H1 (cell line): ENCODE data around the gene CEP250. TPM values are rescaled to one million over a fixed set of nuclear protein-coding genes. Genes with fewer than 3 reads are reported as not detected.

ENCODE experiments used
- CTCF ChIA-PET: fragments of 300-600 bp; sonication (Branson Sonifier 250); formaldehyde crosslinking; loops from one replicate; lab custom pipeline; 2021; ENCODE audit not compliant: partially characterized antibody; lab: Charles Lee
- POLR2A ChIA-PET: fragments of 300-600 bp; sonication (Branson Sonifier 250); formaldehyde crosslinking; loops from one replicate; lab custom pipeline; 2021; ENCODE audit warnings: inconsistent platforms; ENCODE audit not compliant: partially characterized antibody; lab: Charles Lee
- DNase-seq, 2 experiments: peaks; one replicate each; pipeline versions ENCODE4 v3.0.0 to v3.0.0-alpha.2; 2010 to 2022; ENCODE audit warnings: low spot score in 2 of 2, low read depth in 1 of 2, mixed read lengths in 1 of 2
- FAIRE-seq: peaks from 2 replicates; lab custom pipeline; 2011; peaks lifted over from hg19 to GRCh38; lab: Jason Lieb, UNC
- H2AFZ ChIP-seq: 2 replicates; pipeline ENCODE4 v1.8.1; 2012; ENCODE audit warnings: low read length, inconsistent platforms
- H2AK5ac ChIP-seq: 2 replicates; pipeline ENCODE4 v1.6.1; 2013; ENCODE audit warnings: low read depth, low read length
- H2BK120ac ChIP-seq: replicated peaks from 2 replicates; pipeline ENCODE3; 2013; ENCODE audit warnings: low read depth, low read length, inconsistent platforms
- H2BK12ac ChIP-seq: 2 replicates; pipeline ENCODE4 v1.6.1; 2013; ENCODE audit warnings: low read depth, low read length
- H2BK15ac ChIP-seq: 2 replicates; pipeline ENCODE4 v1.6.1; 2013; ENCODE audit warnings: low read length
- H2BK20ac ChIP-seq: 2 replicates; pipeline ENCODE4 v1.6.1; 2013; ENCODE audit warnings: low read length
- H2BK5ac ChIP-seq: 2 replicates; pipeline ENCODE4 v1.6.1; 2013; ENCODE audit warnings: low read depth, low read length
- H3K14ac ChIP-seq: 2 replicates; pipeline ENCODE4 v1.6.1; 2013; ENCODE audit warnings: inconsistent platforms; ENCODE audit not compliant: insufficient read length
- H3K18ac ChIP-seq: 2 replicates; pipeline ENCODE4 v1.6.1; 2013; ENCODE audit warnings: low read length; ENCODE audit errors: extremely low read depth
- H3K23ac ChIP-seq: 2 replicates; pipeline ENCODE4 v1.6.1; 2013; ENCODE audit warnings: inconsistent platforms; ENCODE audit not compliant: insufficient read length
- H3K23me2 ChIP-seq: 2 replicates; pipeline ENCODE4 v1.6.1; 2013; ENCODE audit warnings: low read depth, low read length
- H3K27ac ChIP-seq: 2 replicates; pipeline ENCODE4 v1.6.1; 2011; ENCODE audit warnings: low read depth, low read length, inconsistent platforms
- H3K27me3 ChIP-seq, 4 experiments: replicated peaks in 1 of 4; 1 replicate in 1 of 4; 2 replicates in 3 of 4; pipeline versions ENCODE4 v1.6.1 to v1.8.1; 2011 to 2013; ENCODE audit warnings: low read length in 3 of 4, mild to moderate bottlenecking in 3 of 4, inconsistent platforms in 2 of 4, mixed read lengths in 2 of 4, moderate library complexity in 1 of 4; ENCODE audit not compliant: control insufficient read depth in 3 of 4, insufficient read depth in 3 of 4; ENCODE audit errors: extremely low read depth in 1 of 4
- H3K36me3 ChIP-seq, 4 experiments: 2 replicates each; pipeline versions ENCODE4 v1.6.1 to v1.8.1; 2011 to 2013; ENCODE audit warnings: mild to moderate bottlenecking in 4 of 4, low read length in 3 of 4, moderate library complexity in 2 of 4, control low read depth in 1 of 4, inconsistent platforms in 1 of 4; ENCODE audit not compliant: insufficient read depth in 4 of 4, control insufficient read depth in 2 of 4
- H3K4ac ChIP-seq: replicated peaks from 2 replicates; pipeline ENCODE3; 2013; ENCODE audit warnings: low read length, low read depth, mixed read lengths, inconsistent platforms; ENCODE audit not compliant: insufficient read length
- H3K4me1 ChIP-seq, 4 experiments: replicated peaks in 1 of 4; 1 replicate in 1 of 4; 2 replicates in 3 of 4; pipeline versions ENCODE4 v1.6.1 to v1.8.1; 2011 to 2013; ENCODE audit warnings: low read length in 3 of 4, inconsistent platforms in 2 of 4, mixed read lengths in 1 of 4; ENCODE audit not compliant: insufficient read depth in 4 of 4, control insufficient read depth in 3 of 4
- H3K4me2 ChIP-seq, 2 experiments: 2 replicates each; pipeline versions ENCODE4 v1.6.1 to v1.8.1; 2011 to 2013; ENCODE audit warnings: low read depth in 2 of 2, low read length in 2 of 2, control low read depth in 1 of 2, inconsistent platforms in 1 of 2, mild to moderate bottlenecking in 1 of 2; ENCODE audit not compliant: insufficient read depth in 1 of 2
- H3K4me3 ChIP-seq, 4 experiments: fragments of 200-600, 300-600 bp in 1 of 4; sonication (generic), shearing (Covaris generic), sonication (Bioruptor Twin) in 1 of 4; 2 replicates each; pipeline versions ENCODE4 v1.5.1 to v1.8.1; 2011 to 2016; ENCODE audit warnings: low read length in 4 of 4, low read depth in 3 of 4, control low read depth in 2 of 4, inconsistent platforms in 2 of 4, mild to moderate bottlenecking in 2 of 4, mixed read lengths in 1 of 4, moderate library complexity in 1 of 4; ENCODE audit not compliant: insufficient read depth in 2 of 4; ENCODE audit errors: extremely low read depth in 1 of 4
- H3K56ac ChIP-seq: replicated peaks from 2 replicates; pipeline ENCODE3; 2013; ENCODE audit warnings: low read depth, mild to moderate bottlenecking, mixed read lengths, low read length, inconsistent platforms; ENCODE audit not compliant: insufficient read length
- H3K79me1 ChIP-seq: 2 replicates; pipeline ENCODE4 v1.6.1; 2013; ENCODE audit warnings: low read depth, low read length, control low read depth
- H3K79me2 ChIP-seq, 2 experiments: 2 replicates each; pipeline versions ENCODE4 v1.6.1 to v1.8.1; 2012 to 2013; ENCODE audit warnings: low read length in 2 of 2, mild to moderate bottlenecking in 2 of 2, inconsistent platforms in 1 of 2; ENCODE audit not compliant: insufficient read depth in 2 of 2, control insufficient read depth in 1 of 2
- H3K9ac ChIP-seq, 4 experiments: replicated peaks in 1 of 4; 1 replicate in 1 of 4; 2 replicates in 3 of 4; pipeline versions ENCODE4 v1.6.1 to v1.8.1; 2011 to 2013; ENCODE audit warnings: low read depth in 3 of 4, low read length in 3 of 4, control low read depth in 2 of 4, mild to moderate bottlenecking in 2 of 4, moderate library complexity in 2 of 4, inconsistent platforms in 1 of 4; ENCODE audit errors: extremely low read depth in 1 of 4
- H3K9me3 ChIP-seq, 2 experiments: 2 replicates each; pipeline versions ENCODE4 v1.6.1 to v1.8.1; 2012 to 2013; ENCODE audit warnings: mild to moderate bottlenecking in 2 of 2, moderate library complexity in 2 of 2, control low read depth in 1 of 2, inconsistent platforms in 1 of 2, low read depth in 1 of 2, low read length in 1 of 2, mixed read lengths in 1 of 2; ENCODE audit not compliant: insufficient read depth in 2 of 2
- H4K20me1 ChIP-seq, 2 experiments: replicated peaks in 1 of 2; 2 replicates each; pipeline versions ENCODE3 to v1.8.1; 2011 to 2013; ENCODE audit warnings: inconsistent platforms in 2 of 2, low read length in 2 of 2, mild to moderate bottlenecking in 1 of 2; ENCODE audit not compliant: insufficient read depth in 2 of 2, control insufficient read depth in 1 of 2
- H4K5ac ChIP-seq: 2 replicates; pipeline ENCODE4 v1.6.1; 2013; ENCODE audit warnings: low read length, low read depth, mixed read lengths, inconsistent platforms; ENCODE audit not compliant: insufficient read length
- H4K8ac ChIP-seq: 2 replicates; pipeline ENCODE4 v1.8.0; 2013; ENCODE audit warnings: mild to moderate bottlenecking, moderate library complexity, low read length, inconsistent platforms; ENCODE audit not compliant: insufficient read depth; ENCODE audit errors: extremely low read depth
- H4K91ac ChIP-seq: replicated peaks from 2 replicates; pipeline ENCODE3; 2013; ENCODE audit warnings: low read length, mixed read lengths, inconsistent platforms; ENCODE audit not compliant: insufficient read length
- HDAC6 ChIP-seq: IDR thresholded peaks from one replicate; pipeline ENCODE4 v1.7.1; 2012; ENCODE audit warnings: low read depth, mild to moderate bottlenecking, inconsistent platforms, low read length, moderate library complexity
- JUND ChIP-seq: IDR thresholded peaks from 2 replicates; pipeline ENCODE4 v1.6.1; 2011; ENCODE audit warnings: mild to moderate bottlenecking, improper control_type of control experiment, low read length
- WGBS, 2 experiments: shearing (Covaris generic) in 1 of 2; methylation state at CpG; one replicate each; pipeline versions ENCODE4 v1.1.6 to v1.1.7; 2013 to 2015; ENCODE audit warnings: low lambda C conversion rate in 2 of 2, mixed read lengths in 2 of 2, inconsistent platforms in 1 of 2, low coverage in 1 of 2, missing lambda C conversion rate in 1 of 2; ENCODE audit not compliant: insufficient replicate concordance in 2 of 2, insufficient coverage in 1 of 2, insufficient read length in 1 of 2; ENCODE audit errors: extremely low coverage in 1 of 2, missing lambda C conversion rate in 1 of 2; 5-methylcytosine and 5-hydroxymethylcytosine counted together
- polyA plus RNA-seq, 7 experiments: library from polyadenylated mRNA; depleted of rRNA in 3 of 7; stranded (reverse) in 5 of 7; unstranded in 2 of 7; fragments of >200 nt in 5 of 7; fragments of 200-250 nt in 2 of 7; gene quantifications; 1 replicate in 5 of 7; 2 replicates in 1 of 7; 4 replicates in 1 of 7; pipeline versions ENCODE4 v1.2.1 to v1.2.3, GENCODE V29; 2011 to 2013; ENCODE audit warnings: missing spikeins in 2 of 7, mixed read lengths in 2 of 7
- total RNA-seq: library from RNA; stranded (reverse); fragmentation: NEBNext Ultra II Directional; extraction: Animal tissue kit (Norgen Biotek cat#: 25700); gene quantifications from 2 replicates; pipeline ENCODE4 v1.2.1, GENCODE V29; 2021

CEP250 gene
- total and polyA plus RNA-seq, 2 of the 8 experiments (the other 6 are each of a cell fraction or from before 2014, with no cell fraction given), result 2.6 to 33.7 TPM

GRCh38 chr20:35510951-35511735, 55.7 kb downstream of the CEP250 start:
- H3K18ac ChIP-seq, result no peak overlapping the region
- 85% methylated on average over 12 of the region's 12 CpGs; no CpG with 5 or more reads in 1 of the 2 experiments for WGBS, 2 experiments
- H4K20me1 ChIP-seq, result peaks cover 0 to 2% of the 10 kb centered on the region in 2 experiments
- no peaks in the 10 kb centered on the region for H3K4me1 ChIP-seq
- no peak overlapping the region for H2BK120ac ChIP-seq
- no peaks in the 10 kb centered on the region for H3K79me1 ChIP-seq
- FAIRE-seq (no peak), DNase-seq (no peak)
- H4K5ac ChIP-seq, result no peak overlapping the region
- H3K79me2 ChIP-seq, result no peaks in the 10 kb centered on the region
- no peak overlapping the region for H2AFZ ChIP-seq
- no peak overlapping the region for H2BK15ac ChIP-seq
- H4K91ac ChIP-seq, result no peak overlapping the region
- H3K56ac ChIP-seq, result no peak overlapping the region
- POLR2A ChIA-PET, result interaction anchor here (0.7 to 1.2 kb wide), 2 partner anchors 29 to 56 kb away, joined by 3 read pairs; partner anchors contain the start of gene CEP250
- H3K27me3 ChIP-seq, result no peaks in the 10 kb centered on the region
- CTCF ChIA-PET, result interaction anchor here (0.6 to 4.8 kb wide), 16 partner anchors 8 to 1843 kb away, joined by 3 to 25 read pairs (median 4); no protein-coding TSS in a partner anchor
- H3K4ac ChIP-seq, result no peak overlapping the region
- H3K23me2 ChIP-seq, result no peaks in the 10 kb centered on the region
- no peak overlapping the region for H3K4me2 ChIP-seq
- H2BK20ac ChIP-seq, result no peak overlapping the region
- no peak overlapping the region for H3K9ac ChIP-seq
- no peak overlapping the region for H3K4me3 ChIP-seq
- H3K23ac ChIP-seq, result no peak overlapping the region
- H3K9me3 ChIP-seq, result no peaks in the 10 kb centered on the region
- no peak overlapping the region; the same call in 1 of the 2 replicates for H4K8ac ChIP-seq
- no peak overlapping the region for H2BK5ac ChIP-seq
- H2BK12ac ChIP-seq, result no peak overlapping the region
- H3K14ac ChIP-seq, result no peak overlapping the region
- no peak overlapping the region for H3K27ac ChIP-seq
- no peak overlapping the region for H2AK5ac ChIP-seq
- H3K36me3 ChIP-seq, result peaks cover 14 to 33% (median 25%) of the 10 kb centered on the region in 4 experiments
- TF ChIP-seq JUND (no peak), HDAC6 (no peak)
